ENCODE results near the gene MYF5. TPM values are rescaled to one million over a fixed set of nuclear protein-coding genes. Genes with fewer than 3 reads are reported as not detected.

MYF5 gene
- total RNA-seq, 1 experiment from 2014 or later, result not detected

GRCh38 chr12:80711866-80712265, 4.8 kb upstream of the MYF5 start:
- no peak overlapping the region for H2BK5ac ChIP-seq (ENCODE audit: insufficient read length, low read length)
- H3T11ph ChIP-seq (ENCODE audit: low read length), result no peak overlapping the region
- H3K23ac ChIP-seq (ENCODE audit: insufficient read length, low read depth, low read length), result no peak overlapping the region
- no peak overlapping the region for H3K27ac ChIP-seq (ENCODE audit: insufficient read length, low read depth, low read length)
- H3K79me2 ChIP-seq (ENCODE audit: insufficient read depth, low read length), result no peaks in the 10 kb centered on the region
- H2BK12ac ChIP-seq (ENCODE audit: insufficient read length, low read depth, low read length), result no peak overlapping the region
- H3K9me3 ChIP-seq (ENCODE audit: control insufficient read depth, low read depth, low read length), result no peaks in the 10 kb centered on the region
- peaks cover 15% of the 10 kb centered on the region for H3K4me1 ChIP-seq (ENCODE audit: insufficient read depth, low read length)
- H2AK5ac ChIP-seq (ENCODE audit: insufficient read length, low read length), result no peak overlapping the region
- peaks cover 58% of the 10 kb centered on the region for H3K27me3 ChIP-seq (ENCODE audit: insufficient read depth, low read length)
- H3K18ac ChIP-seq (ENCODE audit: insufficient read length, low read depth, low read length), result no peak overlapping the region
- Mint-ChIP-seq H3K4me1 (peaks cover 77 to 79% of the 10 kb centered on the region in 2 experiments), H3K9me3 (no peaks in the 10 kb centered on the region; a peak in 1 of 5 replicates), H3K27ac (no peak overlapping the region), H3K4me3 (no peak overlapping the region), H3K36me3 (ENCODE audit: insufficient read depth in 1 of 3, low read depth in 3 of 3) (no peaks in the 10 kb centered on the region), H3K27me3 (ENCODE audit: low read depth) (peaks cover 85% of the 10 kb centered on the region)
- H4K91ac ChIP-seq (ENCODE audit: insufficient read length, low read depth, low read length), result no peak overlapping the region
- no peak overlapping the region for H2BK15ac ChIP-seq (ENCODE audit: low read depth, low read length)
- no peak overlapping the region for H3K56ac ChIP-seq (ENCODE audit: insufficient read length, low read depth, low read length)
- no peaks in the 10 kb centered on the region for H3K79me1 ChIP-seq (ENCODE audit: insufficient read depth, low read depth, low read length, poor library complexity, severe bottlenecking)
- no CpG with 5 or more reads among the region's 1 CpG for WGBS (ENCODE audit: extremely low coverage, insufficient read length, low lambda C conversion rate)
- H4K5ac ChIP-seq (ENCODE audit: insufficient read length, low read depth, low read length), result no peak overlapping the region
- H4K20me1 ChIP-seq (ENCODE audit: control insufficient read depth, insufficient read depth, insufficient read length), result no peaks in the 10 kb centered on the region
- H2AFZ ChIP-seq (ENCODE audit: low read length), result no peak overlapping the region
- no peak for DNase-seq
- H3K14ac ChIP-seq (ENCODE audit: insufficient read depth, low read length), result no peak overlapping the region
- H3K4ac ChIP-seq (ENCODE audit: low read depth, low read length), result no peak overlapping the region
- no peak overlapping the region for H2BK20ac ChIP-seq (ENCODE audit: low read depth, low read length, poor library complexity, severe bottlenecking)
- no peak overlapping the region for H2BK120ac ChIP-seq (ENCODE audit: low read depth, low read length, poor library complexity, severe bottlenecking)
- no peak overlapping the region for H3K4me2 ChIP-seq (ENCODE audit: insufficient read depth, insufficient read length, low read length)
- peaks cover 22% of the 10 kb centered on the region for H3K23me2 ChIP-seq (ENCODE audit: insufficient read length, low read depth, low read length, poor library complexity, severe bottlenecking)
- no peak overlapping the region for H3K9ac ChIP-seq (ENCODE audit: extremely low read depth, insufficient read length, low read length)
- no peak overlapping the region for H4K8ac ChIP-seq (replicated peaks; ENCODE audit: insufficient read length, low read depth, low read length)
- no peak for TF ChIP-seq CTCF (conservative IDR thresholded peaks at IDR 0.05)

Measured in H9 (cell line).